Measurements from ENCODE around the gene ACAA1. TPM values are rescaled to one million over a fixed set of nuclear protein-coding genes. Genes with fewer than 3 reads are reported as not detected.
A peak's percentile ranks its signal among the peaks of the same experiment; 100 is the strongest.

ACAA1 gene
- total and polyA plus RNA-seq, 9 of the 15 experiments (the other 6 are each of a cell fraction or from before 2014, with no cell fraction given) = 4.0 to 88.9 (median 57.2) TPM

GRCh38 chr3:38155825-38156224 is 18.9 kb upstream of the ACAA1 start:
- Histone ChIP-seq H3K27ac (ENCODE audit: extremely low read depth, low read depth, low read length) (no peak overlapping the region), H3K27me3 (ENCODE audit: control insufficient read depth in 2 of 2, insufficient read depth in 2 of 2, low read length in 2 of 2) (no peaks in the 10 kb centered on the region), H3K36me3 (ENCODE audit: control insufficient read depth, insufficient read depth, low read length) (no peaks in the 10 kb centered on the region), H3K4me3 (no peak overlapping the region), H3K9ac (ENCODE audit: insufficient read depth in 1 of 2, low read depth in 2 of 2, low read length in 2 of 2) (no peak overlapping the region), H2AFZ (ENCODE audit: low read depth, low read length) (no peak overlapping the region), H3K79me2 (ENCODE audit: control insufficient read depth, insufficient read depth, low read length) (no peaks in the 10 kb centered on the region), H3K9me3 (replicated peaks; ENCODE audit: control insufficient read depth, insufficient read depth, low read depth, low read length) (no peaks in the 10 kb centered on the region), H3K4me1 (replicated peaks in 1 of 2; ENCODE audit: control insufficient read depth in 2 of 2, insufficient read depth in 2 of 2, low read length in 2 of 2) (peaks cover 4 to 15% of the 10 kb centered on the region in 2 experiments; a peak in 4 of 5 replicates), H4K20me1 (replicated peaks; ENCODE audit: control insufficient read depth, insufficient read depth, low read length) (no peaks in the 10 kb centered on the region), H3K9me1 (ENCODE audit: control insufficient read depth, insufficient read depth, low read length) (no peaks in the 10 kb centered on the region), H3K4me2 (ENCODE audit: insufficient read depth, low read length) (no peak overlapping the region)
- 34% methylated on average over 2 of the region's 2 CpGs for WGBS (ENCODE audit: insufficient coverage, low coverage, missing lambda C conversion rate)
- ATAC-seq (no peak), DNase-seq (ENCODE audit: extremely low read depth in 1 of 4, low spot score in 3 of 4) (no peak), FAIRE-seq (no peak)
- TF ChIP-seq SMAD2 (IDR thresholded peaks at IDR 0.05; ENCODE audit: low read depth, low read length) = no peak
- TF ChIP-seq NFE2 (IDR thresholded peaks at IDR 0.05; ENCODE audit: low read depth) = no peak
- 0 out of 2 replicates have a peak, but pooled peaks have one; percentile 14 for TF ChIP-seq MAFF (IDR thresholded peaks at IDR 0.05; ENCODE audit: low read length)
- TF ChIP-seq KDM2B (CRISPR knock-in tag; IDR thresholded peaks at IDR 0.05) = no peak
- TF ChIP-seq EZH2 (IDR thresholded peaks at IDR 0.05; ENCODE audit: borderline replicate concordance, low read depth, low read length) = no peak
- TF ChIP-seq SRF (CRISPR knock-in tag; IDR thresholded peaks at IDR 0.05) = no peak
- TF ChIP-seq, protein P1, sequence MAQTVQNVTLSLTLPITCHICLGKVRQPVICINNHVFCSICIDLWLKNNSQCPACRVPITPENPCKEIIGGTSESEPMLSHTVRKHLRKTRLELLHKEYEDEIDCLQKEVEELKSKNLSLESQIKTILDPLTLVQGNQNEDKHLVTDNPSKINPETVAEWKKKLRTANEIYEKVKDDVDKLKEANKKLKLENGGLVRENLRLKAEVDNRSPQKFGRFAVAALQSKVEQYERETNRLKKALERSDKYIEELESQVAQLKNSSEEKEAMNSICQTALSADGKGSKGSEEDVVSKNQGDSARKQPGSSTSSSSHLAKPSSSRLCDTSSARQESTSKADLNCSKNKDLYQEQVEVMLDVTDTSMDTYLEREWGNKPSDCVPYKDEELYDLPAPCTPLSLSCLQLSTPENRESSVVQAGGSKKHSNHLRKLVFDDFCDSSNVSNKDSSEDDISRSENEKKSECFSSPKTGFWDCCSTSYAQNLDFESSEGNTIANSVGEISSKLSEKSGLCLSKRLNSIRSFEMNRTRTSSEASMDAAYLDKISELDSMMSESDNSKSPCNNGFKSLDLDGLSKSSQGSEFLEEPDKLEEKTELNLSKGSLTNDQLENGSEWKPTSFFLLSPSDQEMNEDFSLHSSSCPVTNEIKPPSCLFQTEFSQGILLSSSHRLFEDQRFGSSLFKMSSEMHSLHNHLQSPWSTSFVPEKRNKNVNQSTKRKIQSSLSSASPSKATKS (CRISPR knock-in tag; IDR thresholded peaks at IDR 0.05) = no peak
- no peak for TF ChIP-seq FOXK1 (CRISPR knock-in tag; IDR thresholded peaks at IDR 0.05; ENCODE audit: borderline replicate concordance)
- TF ChIP-seq C11orf30 (IDR thresholded peaks at IDR 0.05; ENCODE audit: low read depth) = peak; percentile 63
- TF ChIP-seq ZFP1 (CRISPR knock-in tag; IDR thresholded peaks at IDR 0.05) = no peak
- TF ChIP-seq TSC22D4 (tag; IDR thresholded peaks at IDR 0.05) = no peak
- TF ChIP-seq WHSC1 (IDR thresholded peaks at IDR 0.05; ENCODE audit: low read length) = no peak
- TF ChIP-seq ZNF174 (CRISPR knock-in tag; IDR thresholded peaks at IDR 0.05) = no peak
- no peak for TF ChIP-seq FOXO4 (CRISPR knock-in tag; IDR thresholded peaks at IDR 0.05)
- TF ChIP-seq ZNF12 (CRISPR knock-in tag; IDR thresholded peaks at IDR 0.05) = no peak
- no peak for TF ChIP-seq CEBPG (CRISPR knock-in tag; IDR thresholded peaks at IDR 0.05)
- TF ChIP-seq CEBPG (tag; conservative IDR thresholded peaks at IDR 0.05 in 1 of 2, IDR thresholded peaks at IDR 0.05 in 1 of 2) = no peak
- no peak for TF ChIP-seq MAZ (CRISPR knock-in tag; conservative IDR thresholded peaks at IDR 0.05 in 1 of 2, IDR thresholded peaks at IDR 0.05 in 1 of 2)
- no peak for TF ChIP-seq MEF2A (IDR thresholded peaks at IDR 0.05; ENCODE audit: control insufficient read depth, low read depth, low read length)
- TF ChIP-seq ZNF316 (IDR thresholded peaks at IDR 0.05) = peak; percentile 74
- no peak for TF ChIP-seq JUN (IDR thresholded peaks at IDR 0.05; ENCODE audit: borderline replicate concordance, low read depth, low read length)
- no peak for TF ChIP-seq JUN (CRISPR knock-in tag; IDR thresholded peaks at IDR 0.05; ENCODE audit: borderline replicate concordance)
- no peak for TF ChIP-seq TRIM28 (IDR thresholded peaks at IDR 0.05)
- no peak for TF ChIP-seq PHF21A (IDR thresholded peaks at IDR 0.05; ENCODE audit: borderline replicate concordance, low read depth)
- POLR2A ChIA-PET = interaction anchor here (0.6 to 4.3 kb wide), 4 partner anchors 8 to 533 kb away, joined by 3 to 29 read pairs (median 4); partner anchors contain the start of gene OXSR1
- BruUV-seq (replicated peaks) = no TSS peak
- in situ Hi-C loops (cut with MboI) (no loop called here), intact Hi-C loops (cut with micrococcal nuclease) (no loop called here)
- CTCF ChIA-PET (ENCODE audit: low intra/inter-chr PET ratio) = no interaction called here

All from K562 (cell line).